Upper lobe of left lung (tissue), 4 donors: ENCODE results near the gene PSEN1.

Experiments
- CTCF ChIP-seq, 6 experiments: fragments of 450-650 bp in 4 of 6; fragments of 200-600 bp in 2 of 6; sonication (generic) in 2 of 6; IDR thresholded peaks; one replicate each; pipeline ENCODE4 v1.5.1; 2016 to 2019; ENCODE audit warnings: antibody characterized with exemption in 6 of 6
- POLR2A ChIP-seq, 4 donors: fragments of 450-650 bp; IDR thresholded peaks; one replicate each; pipeline ENCODE4 v1.5.1; 2016 to 2017; ENCODE audit warnings: antibody characterized with exemption in 4 of 4, mild to moderate bottlenecking in 2 of 4
- POLR2AphosphoS5 ChIP-seq, 2 donors: sonication (generic); formaldehyde crosslinking; IDR thresholded peaks; one replicate each; pipeline ENCODE4 v1.5.1; 2017; ENCODE audit warnings: antibody characterized with exemption in 2 of 2

GRCh38 chr14:73100334-73100733, 36.0 kb upstream of the PSEN1 start:
- TF ChIP-seq POLR2A (IDR thresholded peaks at IDR 0.05) (no peak), POLR2AphosphoS5 (IDR thresholded peaks at IDR 0.05) (no peak), CTCF (IDR thresholded peaks at IDR 0.05) (no peak)
